H1 (cell line): Measurements from ENCODE around the gene SH3RF3. TPM values are rescaled to one million over a fixed set of nuclear protein-coding genes. Genes with fewer than 3 reads are reported as not detected.

ENCODE experiments used
- CTCF ChIA-PET: fragments of 300-600 bp; sonication (Branson Sonifier 250); formaldehyde crosslinking; loops from one replicate; lab custom pipeline; 2021; ENCODE audit not compliant: partially characterized antibody; lab: Charles Lee
- POLR2A ChIA-PET: fragments of 300-600 bp; sonication (Branson Sonifier 250); formaldehyde crosslinking; loops from one replicate; lab custom pipeline; 2021; ENCODE audit warnings: inconsistent platforms; ENCODE audit not compliant: partially characterized antibody; lab: Charles Lee
- DNase-seq, 2 experiments: peaks; one replicate each; pipeline versions ENCODE4 v3.0.0 to v3.0.0-alpha.2; 2010 to 2022; ENCODE audit warnings: low spot score in 2 of 2, low read depth in 1 of 2, mixed read lengths in 1 of 2
- FAIRE-seq: peaks from 2 replicates; lab custom pipeline; 2011; peaks lifted over from hg19 to GRCh38; lab: Jason Lieb, UNC
- H2AFZ ChIP-seq: 2 replicates; pipeline ENCODE4 v1.8.1; 2012; ENCODE audit warnings: low read length, inconsistent platforms
- H2AK5ac ChIP-seq: 2 replicates; pipeline ENCODE4 v1.6.1; 2013; ENCODE audit warnings: low read depth, low read length
- H2BK120ac ChIP-seq: replicated peaks from 2 replicates; pipeline ENCODE3; 2013; ENCODE audit warnings: low read depth, low read length, inconsistent platforms
- H2BK12ac ChIP-seq: 2 replicates; pipeline ENCODE4 v1.6.1; 2013; ENCODE audit warnings: low read depth, low read length
- H2BK15ac ChIP-seq: 2 replicates; pipeline ENCODE4 v1.6.1; 2013; ENCODE audit warnings: low read length
- H2BK20ac ChIP-seq: 2 replicates; pipeline ENCODE4 v1.6.1; 2013; ENCODE audit warnings: low read length
- H2BK5ac ChIP-seq: 2 replicates; pipeline ENCODE4 v1.6.1; 2013; ENCODE audit warnings: low read depth, low read length
- H3K14ac ChIP-seq: 2 replicates; pipeline ENCODE4 v1.6.1; 2013; ENCODE audit warnings: inconsistent platforms; ENCODE audit not compliant: insufficient read length
- H3K18ac ChIP-seq: 2 replicates; pipeline ENCODE4 v1.6.1; 2013; ENCODE audit warnings: low read length; ENCODE audit errors: extremely low read depth
- H3K23ac ChIP-seq: 2 replicates; pipeline ENCODE4 v1.6.1; 2013; ENCODE audit warnings: inconsistent platforms; ENCODE audit not compliant: insufficient read length
- H3K23me2 ChIP-seq: 2 replicates; pipeline ENCODE4 v1.6.1; 2013; ENCODE audit warnings: low read depth, low read length
- H3K27ac ChIP-seq: 2 replicates; pipeline ENCODE4 v1.6.1; 2011; ENCODE audit warnings: low read depth, low read length, inconsistent platforms
- H3K27me3 ChIP-seq, 4 experiments: replicated peaks in 1 of 4; 1 replicate in 1 of 4; 2 replicates in 3 of 4; pipeline versions ENCODE4 v1.6.1 to v1.8.1; 2011 to 2013; ENCODE audit warnings: low read length in 3 of 4, mild to moderate bottlenecking in 3 of 4, inconsistent platforms in 2 of 4, mixed read lengths in 2 of 4, moderate library complexity in 1 of 4; ENCODE audit not compliant: control insufficient read depth in 3 of 4, insufficient read depth in 3 of 4; ENCODE audit errors: extremely low read depth in 1 of 4
- H3K36me3 ChIP-seq, 4 experiments: 2 replicates each; pipeline versions ENCODE4 v1.6.1 to v1.8.1; 2011 to 2013; ENCODE audit warnings: mild to moderate bottlenecking in 4 of 4, low read length in 3 of 4, moderate library complexity in 2 of 4, control low read depth in 1 of 4, inconsistent platforms in 1 of 4; ENCODE audit not compliant: insufficient read depth in 4 of 4, control insufficient read depth in 2 of 4
- H3K4ac ChIP-seq: replicated peaks from 2 replicates; pipeline ENCODE3; 2013; ENCODE audit warnings: low read length, low read depth, mixed read lengths, inconsistent platforms; ENCODE audit not compliant: insufficient read length
- H3K4me1 ChIP-seq, 4 experiments: replicated peaks in 1 of 4; 1 replicate in 1 of 4; 2 replicates in 3 of 4; pipeline versions ENCODE4 v1.6.1 to v1.8.1; 2011 to 2013; ENCODE audit warnings: low read length in 3 of 4, inconsistent platforms in 2 of 4, mixed read lengths in 1 of 4; ENCODE audit not compliant: insufficient read depth in 4 of 4, control insufficient read depth in 3 of 4
- H3K4me2 ChIP-seq, 2 experiments: 2 replicates each; pipeline versions ENCODE4 v1.6.1 to v1.8.1; 2011 to 2013; ENCODE audit warnings: low read depth in 2 of 2, low read length in 2 of 2, control low read depth in 1 of 2, inconsistent platforms in 1 of 2, mild to moderate bottlenecking in 1 of 2; ENCODE audit not compliant: insufficient read depth in 1 of 2
- H3K4me3 ChIP-seq, 4 experiments: fragments of 200-600, 300-600 bp in 1 of 4; sonication (generic), shearing (Covaris generic), sonication (Bioruptor Twin) in 1 of 4; 2 replicates each; pipeline versions ENCODE4 v1.5.1 to v1.8.1; 2011 to 2016; ENCODE audit warnings: low read length in 4 of 4, low read depth in 3 of 4, control low read depth in 2 of 4, inconsistent platforms in 2 of 4, mild to moderate bottlenecking in 2 of 4, mixed read lengths in 1 of 4, moderate library complexity in 1 of 4; ENCODE audit not compliant: insufficient read depth in 2 of 4; ENCODE audit errors: extremely low read depth in 1 of 4
- H3K56ac ChIP-seq: replicated peaks from 2 replicates; pipeline ENCODE3; 2013; ENCODE audit warnings: low read depth, mild to moderate bottlenecking, mixed read lengths, low read length, inconsistent platforms; ENCODE audit not compliant: insufficient read length
- H3K79me1 ChIP-seq: 2 replicates; pipeline ENCODE4 v1.6.1; 2013; ENCODE audit warnings: low read depth, low read length, control low read depth
- H3K79me2 ChIP-seq, 2 experiments: 2 replicates each; pipeline versions ENCODE4 v1.6.1 to v1.8.1; 2012 to 2013; ENCODE audit warnings: low read length in 2 of 2, mild to moderate bottlenecking in 2 of 2, inconsistent platforms in 1 of 2; ENCODE audit not compliant: insufficient read depth in 2 of 2, control insufficient read depth in 1 of 2
- H3K9ac ChIP-seq, 4 experiments: replicated peaks in 1 of 4; 1 replicate in 1 of 4; 2 replicates in 3 of 4; pipeline versions ENCODE4 v1.6.1 to v1.8.1; 2011 to 2013; ENCODE audit warnings: low read depth in 3 of 4, low read length in 3 of 4, control low read depth in 2 of 4, mild to moderate bottlenecking in 2 of 4, moderate library complexity in 2 of 4, inconsistent platforms in 1 of 4; ENCODE audit errors: extremely low read depth in 1 of 4
- H3K9me3 ChIP-seq, 2 experiments: 2 replicates each; pipeline versions ENCODE4 v1.6.1 to v1.8.1; 2012 to 2013; ENCODE audit warnings: mild to moderate bottlenecking in 2 of 2, moderate library complexity in 2 of 2, control low read depth in 1 of 2, inconsistent platforms in 1 of 2, low read depth in 1 of 2, low read length in 1 of 2, mixed read lengths in 1 of 2; ENCODE audit not compliant: insufficient read depth in 2 of 2
- H4K20me1 ChIP-seq, 2 experiments: replicated peaks in 1 of 2; 2 replicates each; pipeline versions ENCODE3 to v1.8.1; 2011 to 2013; ENCODE audit warnings: inconsistent platforms in 2 of 2, low read length in 2 of 2, mild to moderate bottlenecking in 1 of 2; ENCODE audit not compliant: insufficient read depth in 2 of 2, control insufficient read depth in 1 of 2
- H4K5ac ChIP-seq: 2 replicates; pipeline ENCODE4 v1.6.1; 2013; ENCODE audit warnings: low read length, low read depth, mixed read lengths, inconsistent platforms; ENCODE audit not compliant: insufficient read length
- H4K8ac ChIP-seq: 2 replicates; pipeline ENCODE4 v1.8.0; 2013; ENCODE audit warnings: mild to moderate bottlenecking, moderate library complexity, low read length, inconsistent platforms; ENCODE audit not compliant: insufficient read depth; ENCODE audit errors: extremely low read depth
- H4K91ac ChIP-seq: replicated peaks from 2 replicates; pipeline ENCODE3; 2013; ENCODE audit warnings: low read length, mixed read lengths, inconsistent platforms; ENCODE audit not compliant: insufficient read length
- ASH2L ChIP-seq: fragments of 200-600, 300-600 bp; sonication (generic); IDR thresholded peaks from one replicate; pipeline ENCODE4 v1.7.1; 2017; ENCODE audit warnings: low read length
- BCL11A ChIP-seq, 2 experiments: IDR thresholded peaks; one replicate each; pipeline ENCODE4 v1.6.1; 2011; ENCODE audit warnings: low read depth in 2 of 2, low read length in 2 of 2, mild to moderate bottlenecking in 2 of 2
- JUN ChIP-seq: IDR thresholded peaks from 2 replicates; pipeline ENCODE4 v1.6.1; 2011; ENCODE audit warnings: low read depth, mild to moderate bottlenecking, improper control_type of control experiment, low read length
- SIN3A ChIP-seq, 2 experiments: IDR thresholded peaks in 1 of 2; conservative IDR thresholded peaks in 1 of 2; 2 replicates each; pipeline ENCODE4 v1.6.1; 2011 to 2012; ENCODE audit warnings: low read length in 2 of 2, improper control_type of control experiment in 1 of 2, low read depth in 1 of 2, mild to moderate bottlenecking in 1 of 2
- SRF ChIP-seq: IDR thresholded peaks from 2 replicates; pipeline ENCODE4 v1.6.1; 2011; ENCODE audit warnings: mild to moderate bottlenecking, low read depth, low read length, moderate library complexity
- TAF1 ChIP-seq: IDR thresholded peaks from 2 replicates; pipeline ENCODE4 v1.6.1; 2011; ENCODE audit warnings: mild to moderate bottlenecking, low read depth, low read length
- WGBS, 2 experiments: shearing (Covaris generic) in 1 of 2; methylation state at CpG; one replicate each; pipeline versions ENCODE4 v1.1.6 to v1.1.7; 2013 to 2015; ENCODE audit warnings: low lambda C conversion rate in 2 of 2, mixed read lengths in 2 of 2, inconsistent platforms in 1 of 2, low coverage in 1 of 2, missing lambda C conversion rate in 1 of 2; ENCODE audit not compliant: insufficient replicate concordance in 2 of 2, insufficient coverage in 1 of 2, insufficient read length in 1 of 2; ENCODE audit errors: extremely low coverage in 1 of 2, missing lambda C conversion rate in 1 of 2; 5-methylcytosine and 5-hydroxymethylcytosine counted together
- polyA plus RNA-seq, 7 experiments: library from polyadenylated mRNA; depleted of rRNA in 3 of 7; stranded (reverse) in 5 of 7; unstranded in 2 of 7; fragments of >200 nt in 5 of 7; fragments of 200-250 nt in 2 of 7; gene quantifications; 1 replicate in 5 of 7; 2 replicates in 1 of 7; 4 replicates in 1 of 7; pipeline versions ENCODE4 v1.2.1 to v1.2.3, GENCODE V29; 2011 to 2013; ENCODE audit warnings: missing spikeins in 2 of 7, mixed read lengths in 2 of 7
- total RNA-seq: library from RNA; stranded (reverse); fragmentation: NEBNext Ultra II Directional; extraction: Animal tissue kit (Norgen Biotek cat#: 25700); gene quantifications from 2 replicates; pipeline ENCODE4 v1.2.1, GENCODE V29; 2021
- TF ChIP-seq, protein P1 (sequence below): IDR thresholded peaks from 2 replicates; pipeline ENCODE4 v1.6.1; 2012; ENCODE audit warnings: low read length, inconsistent platforms

SH3RF3 gene
- total and polyA plus RNA-seq, 2 of the 8 experiments (the other 6 are each of a cell fraction or from before 2014, with no cell fraction given), result 0.11 to 0.65 TPM

GRCh38 chr2:109532728-109533076 is 403.7 kb downstream of the SH3RF3 start:
- TF ChIP-seq ASH2L, result no peak
- no peak for TF ChIP-seq JUN
- no peak for TF ChIP-seq SIN3A (conservative IDR thresholded peaks at IDR 0.05 in 1 of 2, IDR thresholded peaks at IDR 0.05 in 1 of 2; ENCODE audit: low read depth in 1 of 2, low read length in 2 of 2)
- TF ChIP-seq BCL11A (IDR thresholded peaks at IDR 0.05; ENCODE audit: low read depth in 2 of 2, low read length in 2 of 2), result no peak
- TF ChIP-seq, protein P1, sequence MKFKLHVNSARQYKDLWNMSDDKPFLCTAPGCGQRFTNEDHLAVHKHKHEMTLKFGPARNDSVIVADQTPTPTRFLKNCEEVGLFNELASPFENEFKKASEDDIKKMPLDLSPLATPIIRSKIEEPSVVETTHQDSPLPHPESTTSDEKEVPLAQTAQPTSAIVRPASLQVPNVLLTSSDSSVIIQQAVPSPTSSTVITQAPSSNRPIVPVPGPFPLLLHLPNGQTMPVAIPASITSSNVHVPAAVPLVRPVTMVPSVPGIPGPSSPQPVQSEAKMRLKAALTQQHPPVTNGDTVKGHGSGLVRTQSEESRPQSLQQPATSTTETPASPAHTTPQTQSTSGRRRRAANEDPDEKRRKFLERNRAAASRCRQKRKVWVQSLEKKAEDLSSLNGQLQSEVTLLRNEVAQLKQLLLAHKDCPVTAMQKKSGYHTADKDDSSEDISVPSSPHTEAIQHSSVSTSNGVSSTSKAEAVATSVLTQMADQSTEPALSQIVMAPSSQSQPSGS, result no peak
- no peak for TF ChIP-seq TAF1
- no peak for TF ChIP-seq SRF
- Histone ChIP-seq H3K4me3 (no peak overlapping the region), H2BK5ac (no peak overlapping the region), H3K9ac (no peak overlapping the region), H4K5ac (no peak overlapping the region), H4K91ac (no peak overlapping the region), H3K23ac (no peak overlapping the region), H3K27ac (no peak overlapping the region), H3K18ac (no peak overlapping the region), H3K36me3 (no peaks in the 10 kb centered on the region), H2BK20ac (no peak overlapping the region), H3K14ac (no peak overlapping the region), H3K4me2 (no peak overlapping the region), H4K8ac (no peak overlapping the region), H2AFZ (no peak overlapping the region), H3K79me2 (no peaks in the 10 kb centered on the region), H2BK120ac (no peak overlapping the region), H3K56ac (no peak overlapping the region), H3K79me1 (no peaks in the 10 kb centered on the region), H2BK15ac (no peak overlapping the region), H2AK5ac (no peak overlapping the region), H2BK12ac (no peak overlapping the region), H3K27me3 (no peaks in the 10 kb centered on the region), H3K23me2 (no peaks in the 10 kb centered on the region), H4K20me1 (no peaks in the 10 kb centered on the region), H3K4me1 (no peaks in the 10 kb centered on the region), H3K4ac (no peak overlapping the region), H3K9me3 (peaks cover 0 to 9% of the 10 kb centered on the region in 2 experiments; a peak in 2 of 4 replicates)
- 81% methylated on average over 5 of the region's 5 CpGs; no CpG with 5 or more reads in 1 of the 2 experiments for WGBS, 2 experiments
- no peak for DNase-seq
- ChIA-PET POLR2A (interaction anchor here (0.7 kb wide), 1 partner anchor 10 kb away, joined by 3 read pairs; no protein-coding TSS in a partner anchor), CTCF (interaction anchor here (0.7 to 7.9 kb wide), 4 partner anchors 8 to 573 kb away, joined by 3 to 67 read pairs (median 6); no protein-coding TSS in a partner anchor)
- FAIRE-seq, result no peak
